HepG2 (cell line): ENCODE measurements around the gene TMC4. TPM values are rescaled to one million over a fixed set of nuclear protein-coding genes. Genes with fewer than 3 reads are reported as not detected.
A peak's percentile ranks its signal among the peaks of the same experiment; 100 is the strongest.

Experiments
- BCL6 ChIP-seq: IDR thresholded peaks from 2 replicates; pipeline ENCODE4 v1.6.1; 2016; ENCODE audit warnings: missing genetic modification reagents, missing compliant biosample characterization
- CBX5 ChIP-seq: sonication (generic); formaldehyde crosslinking; IDR thresholded peaks from 2 replicates; pipeline ENCODE4 v1.4.0; 2020; ENCODE audit warnings: missing genetic modification reagents, borderline replicate concordance
- EP300 ChIP-seq, 3 experiments: sonication (generic) in 1 of 3; formaldehyde crosslinking in 1 of 3; IDR thresholded peaks; 2 replicates each; pipeline versions ENCODE4 v1.5.1 to v1.6.1; 2011 to 2020; ENCODE audit warnings: low read depth in 2 of 3, low read length in 2 of 3, borderline replicate concordance in 1 of 3, improper control_type of control experiment in 1 of 3, mild to moderate bottlenecking in 1 of 3, missing genetic modification reagents in 1 of 3, moderate library complexity in 1 of 3
- FOSL1 ChIP-seq: sonication (generic); formaldehyde crosslinking; IDR thresholded peaks from 2 replicates; pipeline ENCODE4 v1.9.0; 2021; ENCODE audit warnings: missing genetic modification reagents, borderline replicate concordance
- KDM4B ChIP-seq: sonication (generic); formaldehyde crosslinking; IDR thresholded peaks from 2 replicates; pipeline ENCODE4 v1.4.0; 2020; ENCODE audit warnings: missing genetic modification reagents
- MYNN ChIP-seq: sonication (generic); formaldehyde crosslinking; IDR thresholded peaks from 2 replicates; pipeline ENCODE4 v1.4.0; 2020; ENCODE audit warnings: mild to moderate bottlenecking, low read depth, missing genetic modification reagents
- PBX3 ChIP-seq: sonication (generic); formaldehyde crosslinking; IDR thresholded peaks from 2 replicates; pipeline ENCODE4 v1.8.1; 2023; ENCODE audit warnings: missing genetic modification reagents, inconsistent platforms, borderline replicate concordance
- RFXANK ChIP-seq: IDR thresholded peaks from 2 replicates; pipeline ENCODE4 v1.6.1; 2016
- RXRB ChIP-seq: IDR thresholded peaks from 2 replicates; pipeline ENCODE4 v1.6.1; 2016; ENCODE audit warnings: borderline replicate concordance, missing genetic modification reagents, missing compliant biosample characterization
- SKI ChIP-seq: fragments of 450-650 bp; IDR thresholded peaks from one replicate; pipeline ENCODE4 v1.6.1; 2018; ENCODE audit warnings: mild to moderate bottlenecking; ENCODE audit not compliant: partially characterized antibody
- SOX13 ChIP-seq, 3 experiments: fragments of 450-650 bp in 1 of 3; sonication (generic) in 1 of 3; formaldehyde crosslinking in 1 of 3; IDR thresholded peaks in 2 of 3; conservative IDR thresholded peaks in 1 of 3; 2 replicates each; pipeline versions ENCODE4 v1.5.0 to v1.6.1; 2016 to 2020; ENCODE audit warnings: antibody characterized with exemption in 1 of 3, mild to moderate bottlenecking in 1 of 3, missing compliant biosample characterization in 1 of 3, missing genetic modification reagents in 1 of 3, moderate library complexity in 1 of 3
- ZBTB20 ChIP-seq: sonication (generic); formaldehyde crosslinking; IDR thresholded peaks from 2 replicates; pipeline ENCODE4 v1.8.1; 2023; ENCODE audit warnings: missing genetic modification reagents, low read depth, mild to moderate bottlenecking, borderline replicate concordance
- ZKSCAN1 ChIP-seq: fragments of 150-350 bp; IDR thresholded peaks from 2 replicates; pipeline ENCODE4 v1.6.1; 2014; ENCODE audit warnings: low read length
- ZNF343 ChIP-seq: sonication (generic); formaldehyde crosslinking; IDR thresholded peaks from 2 replicates; pipeline ENCODE4 v1.4.0; 2020; ENCODE audit warnings: mild to moderate bottlenecking, missing genetic modification reagents
- ZNF589 ChIP-seq: sonication (generic); formaldehyde crosslinking; conservative IDR thresholded peaks from 2 replicates; pipeline ENCODE4 v1.8.0; 2022; ENCODE audit warnings: mild to moderate bottlenecking, moderate library complexity, missing genetic modification reagents
- ZNF704 ChIP-seq: sonication (generic); formaldehyde crosslinking; IDR thresholded peaks from 2 replicates; pipeline ENCODE4 v1.8.1; 2023; ENCODE audit warnings: mild to moderate bottlenecking, inconsistent platforms, moderate library complexity, missing genetic modification reagents, borderline replicate concordance
- ZNF841 ChIP-seq: sonication (generic); formaldehyde crosslinking; IDR thresholded peaks from 2 replicates; pipeline ENCODE4 v1.8.1; 2023; ENCODE audit warnings: missing genetic modification reagents, borderline replicate concordance
- polyA plus RNA-seq, 8 experiments: library from polyadenylated mRNA; depleted of rRNA in 3 of 8; stranded (reverse) in 7 of 8; unstranded in 1 of 8; fragments of >200 nt; fragmentation: Illumina TruSeq in 4 of 8; extraction: Trizol in 4 of 8; gene quantifications; 2 replicates each; pipeline versions ENCODE4 v1.2.1 to v1.2.3, GENCODE V29; 2011 to 2016; ENCODE audit warnings: low read depth in 4 of 8, missing spikeins in 1 of 8, mixed read lengths in 1 of 8; ENCODE audit not compliant: insufficient read depth in 1 of 8
- total RNA-seq, 5 experiments: library from RNA; depleted of rRNA; stranded (reverse); fragments of >200 nt; fragmentation: Illumina TruSeq; extraction: Trizol; gene quantifications; 2 replicates each; pipeline ENCODE4 v1.2.3, GENCODE V29; 2016; ENCODE audit warnings: low read depth in 1 of 5

The TMC4 gene
- total and polyA plus RNA-seq, 2 of the 13 experiments (the other 11 are each of a cell fraction or from before 2014, with no cell fraction given) = 0.13 to 0.24 TPM

- TF ChIP-seq PBX3 (no peak), ZNF589 (CRISPR knock-in tag) (0 out of 2 replicates have a peak, but pooled peaks have one; percentile 70), ZNF704 (CRISPR knock-in tag) (no peak), ZNF343 (no peak), CBX5 (peak; percentile 55; the same call in 1 of the 2 replicates), ZBTB20 (CRISPR knock-in tag) (peak; percentile 3; the same call in 1 of the 2 replicates), EP300 (IDR thresholded peaks at IDR 0.05; ENCODE audit: low read depth in 2 of 2, low read length in 2 of 2) (peak; percentile 9 to 80; a peak in 3 of 4 replicates), EP300 (CRISPR knock-in tag; IDR thresholded peaks at IDR 0.05; ENCODE audit: borderline replicate concordance) (peak; percentile 71; the same call in 1 of the 2 replicates), SKI (no peak), MYNN (no peak), RFXANK (CRISPR knock-in tag) (peak; percentile 35; the same call in 1 of the 2 replicates), FOSL1 (CRISPR knock-in tag) (no peak), RXRB (CRISPR knock-in tag) (peak; percentile 93), ZNF841 (CRISPR knock-in tag) (peak; percentile 36; the same call in 1 of the 2 replicates), SOX13 (IDR thresholded peaks at IDR 0.05) (no peak), SOX13 (CRISPR knock-in tag; conservative IDR thresholded peaks at IDR 0.05 in 1 of 2, IDR thresholded peaks at IDR 0.05 in 1 of 2) (peak in 1 of 2 experiments; percentile 86; a peak in 2 of 4 replicates), KDM4B (no peak), BCL6 (CRISPR knock-in tag) (peak; percentile 95), ZKSCAN1 (no peak)
These were observed 37.0 kb upstream of the TMC4 start (continued) for GRCh38 chr19:54209811-54210494.
